Measurements from ENCODE around the gene TAF11L8. TPM values are rescaled to one million over a fixed set of nuclear protein-coding genes. Genes with fewer than 3 reads are reported as not detected.
"Not testable (repeated sequence)": the region's sequence is repeated elsewhere in the genome, so short reads cannot be mapped to it uniquely, and the experiment has no call there.

TAF11L8 gene
- polyA plus RNA-seq (ENCODE audit: insufficient read length), result not detected

GRCh38 chr5:17590860-17591259 is at the start of gene TAF11L8:
TSS of gene TAF11L8 (minus strand) at chr5:17590960.
- DNase-seq (ENCODE audit: low read depth), result not testable (repeated sequence)

- DNase-seq (ENCODE audit: low read depth), result no peak
Observed at GRCh38 chr5:17634160-17634559, 43.4 kb upstream of the TAF11L8 start, which contains the start of gene TAF11L14. TSS of gene TAF11L14 (plus strand) at chr5:17634460.

DNA sequence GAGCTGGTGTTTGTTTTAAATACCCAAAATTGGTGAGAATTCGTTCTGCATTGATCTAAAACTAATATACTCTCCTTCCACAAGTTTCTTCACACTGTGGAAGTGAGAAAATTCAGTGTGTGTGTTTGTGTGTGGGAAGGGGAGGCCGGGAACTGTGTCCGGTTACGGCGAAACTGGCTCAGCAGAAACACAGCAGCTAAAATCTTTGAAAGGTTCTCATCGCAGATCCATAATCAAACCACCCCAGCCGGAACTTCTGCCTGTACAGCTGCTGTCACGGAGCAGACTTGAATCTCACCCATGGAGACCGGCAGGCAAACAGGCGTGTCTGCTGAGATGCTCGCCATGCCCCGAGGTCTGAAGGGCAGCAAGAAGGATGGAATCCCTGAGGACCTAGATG is 41.0 kb upstream of the TAF11L8 start, which contains the start of gene TAF11L13:
Gene TAF11L13 (plus strand): TSS at position 301 of the 400 bp plus-strand sequence.
- DNase-seq (ENCODE audit: low read depth), result not testable (repeated sequence)

GRCh38 chr5:17625686-17626085 is 34.9 kb upstream of the TAF11L8 start:
- no peak for DNase-seq (ENCODE audit: low read depth)

GRCh38 chr5:17620627-17621026 is 29.9 kb upstream of the TAF11L8 start:
- no peak for DNase-seq (ENCODE audit: low read depth)

DNA sequence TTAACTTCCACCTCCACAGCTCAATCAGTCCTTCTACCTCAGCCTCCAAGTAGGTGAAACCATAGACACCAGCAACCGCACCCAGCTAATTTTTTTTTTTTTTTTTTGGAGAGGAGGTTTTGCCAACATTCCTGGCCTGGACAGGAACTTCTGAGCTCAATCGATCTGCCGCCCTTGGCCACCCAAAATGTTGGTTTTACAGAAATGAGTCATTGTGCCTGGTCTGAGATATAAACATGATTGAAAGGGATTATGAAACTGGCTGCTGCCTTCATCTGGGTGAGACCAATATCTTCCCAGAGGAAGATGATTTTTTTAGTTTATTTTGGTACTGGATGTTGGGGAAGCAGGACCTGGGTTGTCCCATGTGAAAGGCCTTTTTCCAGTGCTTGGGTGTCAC is 28.6 kb upstream of the TAF11L8 start:
- no peak for DNase-seq (ENCODE audit: low read depth)

DNA sequence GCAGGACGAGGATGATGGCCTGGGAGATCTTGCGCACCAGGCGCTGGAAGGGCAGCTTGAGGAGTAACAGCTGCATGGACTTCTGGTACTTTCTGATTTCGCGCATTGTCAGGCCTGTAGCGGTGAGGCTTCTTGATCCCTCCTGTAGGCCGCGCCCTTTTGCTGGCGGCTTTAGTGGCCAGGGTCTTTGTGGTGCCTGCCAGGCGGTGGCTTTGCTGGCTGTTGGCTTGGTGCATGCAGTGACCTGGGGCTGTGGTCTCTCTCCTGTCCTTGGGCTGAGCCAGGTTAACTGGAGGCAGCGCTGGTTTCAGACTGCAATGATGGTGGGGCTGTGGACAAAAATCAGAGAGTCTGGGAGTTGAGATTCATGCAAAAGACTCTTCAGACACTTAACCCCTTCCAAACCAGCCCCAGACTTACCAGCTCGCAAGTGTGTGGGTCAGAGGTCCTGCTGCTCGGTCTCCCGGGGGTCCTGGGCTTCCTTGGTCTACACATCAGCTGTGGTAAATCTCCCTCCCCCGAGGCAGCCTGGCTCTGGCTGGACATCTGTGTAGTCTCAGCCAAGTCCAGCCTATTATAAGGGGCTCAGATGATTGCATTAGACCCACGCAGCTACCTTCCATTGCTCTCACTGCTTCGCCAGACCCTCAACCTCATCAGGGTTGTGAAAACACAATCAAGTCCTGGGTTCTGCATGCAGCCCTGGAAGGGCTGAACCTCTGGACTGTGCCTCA is 24.3 kb upstream of the TAF11L8 start:
- no peak for DNase-seq (ENCODE audit: low read depth)

GRCh38 chr5:17610092-17610491 is 19.3 kb upstream of the TAF11L8 start, which contains the start of gene TAF11L12:
TSS of gene TAF11L12 (plus strand) at chr5:17610392.
- DNase-seq (ENCODE audit: low read depth), result not testable (repeated sequence)

GRCh38 chr5:17607461-17607860 is 16.7 kb upstream of the TAF11L8 start:
- DNase-seq (ENCODE audit: low read depth), result not testable (repeated sequence)

DNA sequence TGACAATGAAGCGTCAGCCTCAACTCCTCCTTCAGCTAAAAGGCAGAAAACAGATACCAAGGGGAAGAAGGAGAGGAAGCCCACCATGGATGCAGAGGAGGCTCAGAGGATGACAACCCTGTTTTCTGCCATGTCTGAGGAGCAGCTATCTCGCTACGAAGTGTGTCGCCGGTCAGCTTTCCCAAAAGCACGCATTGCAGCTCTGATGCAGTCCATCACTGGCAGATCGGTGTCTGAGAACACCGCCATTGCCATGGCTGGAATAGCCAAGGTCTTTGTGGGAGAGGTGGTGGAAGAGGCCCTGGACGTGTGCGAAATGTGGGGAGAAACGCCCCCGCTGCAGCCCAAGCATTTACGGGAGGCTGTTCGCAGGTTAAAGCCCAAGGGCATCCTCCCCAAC is 14.2 kb upstream of the TAF11L8 start:
- no peak for DNase-seq (ENCODE audit: low read depth)

GRCh38 chr5:17603880-17604279 is 13.1 kb upstream of the TAF11L8 start, which contains the start of gene TAF11L11:
TSS of gene TAF11L11 (plus strand) at chr5:17604183.
- DNase-seq (ENCODE audit: low read depth), result not testable (repeated sequence)

GRCh38 chr5:17597728-17598127 is 7.0 kb upstream of the TAF11L8 start, which contains the start of gene TAF11L10:
TSS of gene TAF11L10 (minus strand) at chr5:17597828.
- DNase-seq (ENCODE audit: low read depth), result not testable (repeated sequence)

DNA sequence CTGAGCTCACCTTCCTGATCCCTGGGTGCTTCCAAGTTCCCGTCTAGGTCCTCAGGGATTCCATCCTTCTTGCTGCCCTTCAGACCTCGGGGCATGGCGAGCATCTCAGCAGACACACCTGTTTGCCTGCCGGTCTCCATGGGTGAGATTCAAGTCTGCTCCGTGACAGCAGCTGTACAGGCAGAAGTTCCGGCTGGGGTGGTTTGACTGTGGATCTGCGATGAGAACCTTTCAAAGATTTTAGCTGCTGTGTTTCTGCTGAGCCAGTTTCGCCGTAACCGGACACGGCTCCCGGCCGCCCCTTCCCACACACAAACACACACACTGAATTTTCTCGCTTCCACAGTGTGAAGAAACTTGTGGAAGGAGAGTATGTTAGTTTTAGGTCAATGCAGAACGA is 3.5 kb upstream of the TAF11L8 start, which contains the start of gene TAF11L9:
Gene TAF11L9 (minus strand): TSS at position 140 of the 400 bp plus-strand sequence.
- not testable (repeated sequence) for DNase-seq (ENCODE audit: low read depth)

DNA sequence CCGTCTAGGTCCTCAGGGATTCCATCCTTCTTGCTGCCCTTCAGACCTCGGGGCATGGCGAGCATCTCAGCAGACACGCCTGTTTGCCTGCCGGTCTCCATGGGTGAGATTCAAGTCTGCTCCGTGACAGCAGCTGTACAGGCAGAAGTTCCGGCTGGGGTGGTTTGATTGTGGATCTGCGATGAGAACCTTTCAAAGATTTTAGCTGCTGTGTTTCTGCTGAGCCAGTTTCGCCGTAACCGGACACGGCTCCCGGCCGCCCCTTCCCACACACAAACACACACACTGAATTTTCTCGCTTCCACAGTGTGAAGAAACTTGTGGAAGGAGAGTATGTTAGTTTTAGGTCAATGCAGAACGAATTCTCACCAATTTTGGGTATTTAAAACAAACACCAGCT is 5.1 kb downstream of the TAF11L8 start, which contains the start of gene TAF11L7:
Gene TAF11L7 (minus strand): TSS at position 101 of the 400 bp plus-strand sequence.
- not testable (repeated sequence) for DNase-seq (ENCODE audit: low read depth)

Other genes with a start within 250 kb of the TAF11L8 start
- not detected for gene TAF11L2, start 92.7 kb downstream of the TAF11L8 start, polyA plus RNA-seq (ENCODE audit: insufficient read length)
- gene TAF11L3, start 72.6 kb downstream of the TAF11L8 start, polyA plus RNA-seq (ENCODE audit: insufficient read length), result not detected
- not detected for gene TAF11L4, start 69.2 kb downstream of the TAF11L8 start, polyA plus RNA-seq (ENCODE audit: insufficient read length)
- not detected for gene TAF11L5, start 65.7 kb downstream of the TAF11L8 start, polyA plus RNA-seq (ENCODE audit: insufficient read length)
- not detected for gene TAF11L6, start 62.3 kb downstream of the TAF11L8 start, polyA plus RNA-seq (ENCODE audit: insufficient read length)
- gene TAF11L7, start 5.2 kb downstream of the TAF11L8 start, polyA plus RNA-seq (ENCODE audit: insufficient read length), result not detected
- gene TAF11L9, start 3.4 kb upstream of the TAF11L8 start, polyA plus RNA-seq (ENCODE audit: insufficient read length), result not detected
- not detected for gene TAF11L10, start 6.9 kb upstream of the TAF11L8 start, polyA plus RNA-seq (ENCODE audit: insufficient read length)
- not detected for gene TAF11L11, start 13.2 kb upstream of the TAF11L8 start, polyA plus RNA-seq (ENCODE audit: insufficient read length)
- not detected for gene TAF11L12, start 19.4 kb upstream of the TAF11L8 start, polyA plus RNA-seq (ENCODE audit: insufficient read length)
- not detected for gene TAF11L13, start 41.1 kb upstream of the TAF11L8 start, polyA plus RNA-seq (ENCODE audit: insufficient read length)
- not detected for gene TAF11L14, start 43.5 kb upstream of the TAF11L8 start, polyA plus RNA-seq (ENCODE audit: insufficient read length)